HepG2 (cell line): Measurements from ENCODE around the gene ENO2. TPM values are rescaled to one million over a fixed set of nuclear protein-coding genes. Genes with fewer than 3 reads are reported as not detected.
A peak's percentile ranks its signal among the peaks of the same experiment; 100 is the strongest.

Experiments used
- CEBPG ChIP-seq: IDR thresholded peaks from 2 replicates; pipeline ENCODE4 v1.6.1; 2016
- CREM ChIP-seq, 2 experiments: sonication (generic) in 1 of 2; formaldehyde crosslinking in 1 of 2; IDR thresholded peaks; 2 replicates each; pipeline versions ENCODE4 v1.4.0 to v1.6.1; 2016 to 2020; ENCODE audit warnings: antibody characterized with exemption in 1 of 2, mild to moderate bottlenecking in 1 of 2, missing genetic modification reagents in 1 of 2
- KMT2A ChIP-seq: sonication (generic); formaldehyde crosslinking; IDR thresholded peaks from 2 replicates; pipeline ENCODE4 v1.4.0; 2020; ENCODE audit warnings: missing genetic modification reagents
- NFKB2 ChIP-seq: sonication (generic); formaldehyde crosslinking; IDR thresholded peaks from 2 replicates; pipeline ENCODE4 v1.4.0; 2020; ENCODE audit warnings: missing genetic modification reagents, borderline replicate concordance
- ONECUT2 ChIP-seq: sonication (generic); formaldehyde crosslinking; IDR thresholded peaks from 2 replicates; pipeline ENCODE4 v1.4.0; 2020; ENCODE audit warnings: missing genetic modification reagents
- PCBP1 ChIP-seq: fragments of 200-400 bp; formaldehyde crosslinking; IDR thresholded peaks from 2 replicates; pipeline ENCODE4 v1.6.1; 2017; ENCODE audit warnings: mild to moderate bottlenecking, low read depth, low read length, borderline replicate concordance
- SRF ChIP-seq: IDR thresholded peaks from 2 replicates; pipeline ENCODE4 v1.6.1; 2011; ENCODE audit warnings: mild to moderate bottlenecking, low read depth, low read length, moderate library complexity
- ZMYM3 ChIP-seq: sonication (generic); formaldehyde crosslinking; IDR thresholded peaks from 2 replicates; pipeline ENCODE4 v1.5.1; 2020; ENCODE audit warnings: mild to moderate bottlenecking, missing genetic modification reagents
- ZNF230 ChIP-seq: sonication (generic); formaldehyde crosslinking; IDR thresholded peaks from 2 replicates; pipeline ENCODE4 v1.4.0; 2020; ENCODE audit warnings: mild to moderate bottlenecking, missing genetic modification reagents
- ZNF33A ChIP-seq: sonication (generic); formaldehyde crosslinking; IDR thresholded peaks from 2 replicates; pipeline ENCODE4 v1.5.1; 2020; ENCODE audit warnings: missing genetic modification reagents, mild to moderate bottlenecking, moderate library complexity, borderline replicate concordance
- ZNF670 ChIP-seq: sonication (generic); formaldehyde crosslinking; IDR thresholded peaks from 2 replicates; pipeline ENCODE4 v1.8.0; 2022; ENCODE audit warnings: mild to moderate bottlenecking, missing genetic modification reagents, borderline replicate concordance
- ZNF678 ChIP-seq: sonication (generic); formaldehyde crosslinking; IDR thresholded peaks from 2 replicates; pipeline ENCODE4 v1.4.0; 2020; ENCODE audit warnings: mild to moderate bottlenecking, missing genetic modification reagents
- ZNF816 ChIP-seq: sonication (generic); formaldehyde crosslinking; IDR thresholded peaks from 2 replicates; pipeline ENCODE4 v1.8.0; 2022; ENCODE audit warnings: missing genetic modification reagents, mild to moderate bottlenecking, borderline replicate concordance
- polyA plus RNA-seq, 8 experiments: library from polyadenylated mRNA; depleted of rRNA in 3 of 8; stranded (reverse) in 7 of 8; unstranded in 1 of 8; fragments of >200 nt; fragmentation: Illumina TruSeq in 4 of 8; extraction: Trizol in 4 of 8; gene quantifications; 2 replicates each; pipeline versions ENCODE4 v1.2.1 to v1.2.3, GENCODE V29; 2011 to 2016; ENCODE audit warnings: low read depth in 4 of 8, missing spikeins in 1 of 8, mixed read lengths in 1 of 8; ENCODE audit not compliant: insufficient read depth in 1 of 8
- total RNA-seq, 5 experiments: library from RNA; depleted of rRNA; stranded (reverse); fragments of >200 nt; fragmentation: Illumina TruSeq; extraction: Trizol; gene quantifications; 2 replicates each; pipeline ENCODE4 v1.2.3, GENCODE V29; 2016; ENCODE audit warnings: low read depth in 1 of 5
- TF ChIP-seq, protein P1 (sequence below): IDR thresholded peaks from 2 replicates; pipeline ENCODE4 v1.6.1; 2016; ENCODE audit warnings: low read depth, control low read depth
- TF ChIP-seq, protein P2 (sequence below): sonication (generic); formaldehyde crosslinking; IDR thresholded peaks from 2 replicates; pipeline ENCODE4 v1.4.0; 2020; ENCODE audit warnings: mild to moderate bottlenecking, missing genetic modification reagents
- TF ChIP-seq, protein P3 (sequence below): sonication (generic); formaldehyde crosslinking; IDR thresholded peaks from 2 replicates; pipeline ENCODE4 v1.4.0; 2020; ENCODE audit warnings: mild to moderate bottlenecking, missing genetic modification reagents
- TF ChIP-seq, protein P4 (sequence below): IDR thresholded peaks from 2 replicates; pipeline ENCODE4 v1.6.1; 2012; ENCODE audit warnings: low read depth, low read length, improper control_type of control experiment
- TF ChIP-seq, protein P5 (sequence below): sonication (generic); formaldehyde crosslinking; IDR thresholded peaks from 2 replicates; pipeline ENCODE4 v1.5.1; 2020; ENCODE audit warnings: missing genetic modification reagents, mild to moderate bottlenecking, borderline replicate concordance
- TF ChIP-seq, protein P6 (sequence below): sonication (generic); formaldehyde crosslinking; IDR thresholded peaks from 2 replicates; pipeline ENCODE4 v1.5.1; 2020; ENCODE audit warnings: missing genetic modification reagents, mild to moderate bottlenecking, borderline replicate concordance

ENO2 gene
- total and polyA plus RNA-seq, 2 of the 13 experiments (the other 11 are each of a cell fraction or from before 2014, with no cell fraction given), result 19.3 to 136 TPM

DNA sequence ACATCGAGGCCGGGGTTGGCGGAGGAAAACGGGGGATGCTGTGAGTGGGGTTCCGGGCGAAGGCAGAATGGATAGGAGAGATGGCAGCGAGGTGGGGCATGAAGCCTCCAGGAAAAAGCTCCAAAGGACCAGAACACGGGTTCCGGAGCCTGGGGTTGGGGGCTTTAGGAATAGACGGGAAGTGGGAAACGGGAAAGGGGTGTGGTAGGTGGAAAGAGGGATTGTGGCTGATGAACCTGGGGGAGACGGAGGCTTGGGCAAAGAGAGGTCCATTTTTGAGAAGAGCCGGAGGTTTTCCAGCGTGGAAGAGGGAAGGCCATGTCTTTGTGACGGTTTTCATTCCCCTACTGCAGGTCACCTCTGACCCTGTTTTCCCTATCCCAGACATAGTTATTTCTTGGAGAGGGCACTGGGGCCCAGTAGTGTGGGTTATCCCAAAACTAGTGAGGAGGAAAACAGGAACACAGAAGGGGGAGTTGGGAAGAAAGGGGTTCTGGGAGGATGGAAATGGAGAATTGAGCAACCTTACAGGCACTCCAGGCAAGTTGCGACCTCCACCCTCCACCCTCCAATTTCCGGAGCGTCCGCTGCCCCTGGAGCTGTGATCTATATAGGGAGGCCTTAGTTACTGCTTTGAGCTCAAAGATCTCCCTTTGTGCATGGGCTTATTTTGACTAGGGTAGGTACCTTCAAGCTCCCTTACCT, 14.5 kb downstream of the ENO2 start (continued):
- TF ChIP-seq, protein P1, sequence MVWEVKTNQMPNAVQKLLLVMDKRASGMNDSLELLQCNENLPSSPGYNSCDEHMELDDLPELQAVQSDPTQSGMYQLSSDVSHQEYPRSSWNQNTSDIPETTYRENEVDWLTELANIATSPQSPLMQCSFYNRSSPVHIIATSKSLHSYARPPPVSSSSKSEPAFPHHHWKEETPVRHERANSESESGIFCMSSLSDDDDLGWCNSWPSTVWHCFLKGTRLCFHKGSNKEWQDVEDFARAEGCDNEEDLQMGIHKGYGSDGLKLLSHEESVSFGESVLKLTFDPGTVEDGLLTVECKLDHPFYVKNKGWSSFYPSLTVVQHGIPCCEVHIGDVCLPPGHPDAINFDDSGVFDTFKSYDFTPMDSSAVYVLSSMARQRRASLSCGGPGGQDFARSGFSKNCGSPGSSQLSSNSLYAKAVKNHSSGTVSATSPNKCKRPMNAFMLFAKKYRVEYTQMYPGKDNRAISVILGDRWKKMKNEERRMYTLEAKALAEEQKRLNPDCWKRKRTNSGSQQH (CRISPR knock-in tag), result no peak
- no peak for TF ChIP-seq CREM (IDR thresholded peaks at IDR 0.05)
- no peak for TF ChIP-seq CREM (CRISPR knock-in tag; IDR thresholded peaks at IDR 0.05)
- TF ChIP-seq, protein P2, sequence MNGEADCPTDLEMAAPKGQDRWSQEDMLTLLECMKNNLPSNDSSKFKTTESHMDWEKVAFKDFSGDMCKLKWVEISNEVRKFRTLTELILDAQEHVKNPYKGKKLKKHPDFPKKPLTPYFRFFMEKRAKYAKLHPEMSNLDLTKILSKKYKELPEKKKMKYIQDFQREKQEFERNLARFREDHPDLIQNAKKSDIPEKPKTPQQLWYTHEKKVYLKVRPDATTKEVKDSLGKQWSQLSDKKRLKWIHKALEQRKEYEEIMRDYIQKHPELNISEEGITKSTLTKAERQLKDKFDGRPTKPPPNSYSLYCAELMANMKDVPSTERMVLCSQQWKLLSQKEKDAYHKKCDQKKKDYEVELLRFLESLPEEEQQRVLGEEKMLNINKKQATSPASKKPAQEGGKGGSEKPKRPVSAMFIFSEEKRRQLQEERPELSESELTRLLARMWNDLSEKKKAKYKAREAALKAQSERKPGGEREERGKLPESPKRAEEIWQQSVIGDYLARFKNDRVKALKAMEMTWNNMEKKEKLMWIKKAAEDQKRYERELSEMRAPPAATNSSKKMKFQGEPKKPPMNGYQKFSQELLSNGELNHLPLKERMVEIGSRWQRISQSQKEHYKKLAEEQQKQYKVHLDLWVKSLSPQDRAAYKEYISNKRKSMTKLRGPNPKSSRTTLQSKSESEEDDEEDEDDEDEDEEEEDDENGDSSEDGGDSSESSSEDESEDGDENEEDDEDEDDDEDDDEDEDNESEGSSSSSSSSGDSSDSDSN (CRISPR knock-in tag), result peak; percentile 29; the same call in 1 of the 2 replicates
- TF ChIP-seq NFKB2 (CRISPR knock-in tag), result no peak
- no peak for TF ChIP-seq ZNF230
- TF ChIP-seq, protein P3, sequence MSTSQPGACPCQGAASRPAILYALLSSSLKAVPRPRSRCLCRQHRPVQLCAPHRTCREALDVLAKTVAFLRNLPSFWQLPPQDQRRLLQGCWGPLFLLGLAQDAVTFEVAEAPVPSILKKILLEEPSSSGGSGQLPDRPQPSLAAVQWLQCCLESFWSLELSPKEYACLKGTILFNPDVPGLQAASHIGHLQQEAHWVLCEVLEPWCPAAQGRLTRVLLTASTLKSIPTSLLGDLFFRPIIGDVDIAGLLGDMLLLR (CRISPR knock-in tag), result no peak
- no peak for TF ChIP-seq ZNF816 (CRISPR knock-in tag)
- TF ChIP-seq, protein P4, sequence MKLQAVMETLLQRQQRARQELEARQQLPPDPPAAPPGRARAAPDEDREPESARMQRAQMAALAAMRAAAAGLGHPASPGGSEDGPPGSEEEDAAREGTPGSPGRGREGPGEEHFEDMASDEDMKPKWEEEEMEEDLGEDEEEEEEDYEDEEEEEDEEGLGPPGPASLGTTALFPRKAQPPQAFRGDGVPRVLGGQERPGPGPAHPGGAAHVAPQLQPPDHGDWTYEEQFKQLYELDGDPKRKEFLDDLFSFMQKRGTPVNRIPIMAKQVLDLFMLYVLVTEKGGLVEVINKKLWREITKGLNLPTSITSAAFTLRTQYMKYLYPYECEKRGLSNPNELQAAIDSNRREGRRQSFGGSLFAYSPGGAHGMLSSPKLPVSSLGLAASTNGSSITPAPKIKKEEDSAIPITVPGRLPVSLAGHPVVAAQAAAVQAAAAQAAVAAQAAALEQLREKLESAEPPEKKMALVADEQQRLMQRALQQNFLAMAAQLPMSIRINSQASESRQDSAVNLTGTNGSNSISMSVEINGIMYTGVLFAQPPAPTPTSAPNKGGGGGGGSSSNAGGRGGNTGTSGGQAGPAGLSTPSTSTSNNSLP, result no peak
- TF ChIP-seq SRF, result no peak
- TF ChIP-seq ZNF678 (CRISPR knock-in tag), result no peak
- TF ChIP-seq, protein P5, sequence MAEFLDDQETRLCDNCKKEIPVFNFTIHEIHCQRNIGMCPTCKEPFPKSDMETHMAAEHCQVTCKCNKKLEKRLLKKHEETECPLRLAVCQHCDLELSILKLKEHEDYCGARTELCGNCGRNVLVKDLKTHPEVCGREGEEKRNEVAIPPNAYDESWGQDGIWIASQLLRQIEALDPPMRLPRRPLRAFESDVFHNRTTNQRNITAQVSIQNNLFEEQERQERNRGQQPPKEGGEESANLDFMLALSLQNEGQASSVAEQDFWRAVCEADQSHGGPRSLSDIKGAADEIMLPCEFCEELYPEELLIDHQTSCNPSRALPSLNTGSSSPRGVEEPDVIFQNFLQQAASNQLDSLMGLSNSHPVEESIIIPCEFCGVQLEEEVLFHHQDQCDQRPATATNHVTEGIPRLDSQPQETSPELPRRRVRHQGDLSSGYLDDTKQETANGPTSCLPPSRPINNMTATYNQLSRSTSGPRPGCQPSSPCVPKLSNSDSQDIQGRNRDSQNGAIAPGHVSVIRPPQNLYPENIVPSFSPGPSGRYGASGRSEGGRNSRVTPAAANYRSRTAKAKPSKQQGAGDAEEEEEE (CRISPR knock-in tag), result no peak
- no peak for TF ChIP-seq ZNF670
- no peak for TF ChIP-seq ZNF33A (CRISPR knock-in tag)
- TF ChIP-seq, protein P6, sequence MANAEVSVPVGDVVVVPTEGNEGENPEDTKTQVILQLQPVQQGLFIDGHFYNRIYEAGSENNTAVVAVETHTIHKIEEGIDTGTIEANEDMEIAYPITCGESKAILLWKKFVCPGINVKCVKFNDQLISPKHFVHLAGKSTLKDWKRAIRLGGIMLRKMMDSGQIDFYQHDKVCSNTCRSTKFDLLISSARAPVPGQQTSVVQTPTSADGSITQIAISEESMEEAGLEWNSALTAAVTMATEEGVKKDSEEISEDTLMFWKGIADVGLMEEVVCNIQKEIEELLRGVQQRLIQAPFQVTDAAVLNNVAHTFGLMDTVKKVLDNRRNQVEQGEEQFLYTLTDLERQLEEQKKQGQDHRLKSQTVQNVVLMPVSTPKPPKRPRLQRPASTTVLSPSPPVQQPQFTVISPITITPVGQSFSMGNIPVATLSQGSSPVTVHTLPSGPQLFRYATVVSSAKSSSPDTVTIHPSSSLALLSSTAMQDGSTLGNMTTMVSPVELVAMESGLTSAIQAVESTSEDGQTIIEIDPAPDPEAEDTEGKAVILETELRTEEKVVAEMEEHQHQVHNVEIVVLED (CRISPR knock-in tag), result no peak
- TF ChIP-seq PCBP1, result no peak
- no peak for TF ChIP-seq ZMYM3 (CRISPR knock-in tag)
- TF ChIP-seq CEBPG, result peak; percentile 63
- no peak for TF ChIP-seq ONECUT2 (CRISPR knock-in tag)
- no peak for TF ChIP-seq KMT2A (CRISPR knock-in tag)
